Activated gamma-delta T cell (primary cell): Measurements from ENCODE around the gene MCRS1.

Source experiments
- DNase-seq: peaks from one replicate; lab custom pipeline; 2025; lab: John Stamatoyannopoulos, UW

MCRS1 gene

GRCh38 chr12:49582850-49583249, 14.9 kb upstream of the MCRS1 start:
- DNase-seq = no peak

- no peak for DNase-seq
Measured at GRCh38 chr12:49582201-49582600, 14.3 kb upstream of the MCRS1 start.

- DNase-seq = no peak
Measured at GRCh38 chr12:49580572-49581535, 12.9 kb upstream of the MCRS1 start.

GRCh38 chr12:49578471-49579112, 10.7 kb upstream of the MCRS1 start:
- no peak for DNase-seq

- no peak for DNase-seq
Measured at GRCh38 chr12:49577589-49578315, 9.8 kb upstream of the MCRS1 start.

- DNase-seq = no peak
Measured at GRCh38 chr12:49568442-49569162, 660 bp upstream of the MCRS1 start.

- DNase-seq = no peak
Measured at GRCh38 chr12:49567302-49567610, 686 bp downstream of the MCRS1 start.

GRCh38 chr12:49566361-49566760, 1.6 kb downstream of the MCRS1 start:
- DNase-seq = no peak

- no peak for DNase-seq
Measured at GRCh38 chr12:49565406-49566265, 2.3 kb downstream of the MCRS1 start.

- no peak for DNase-seq
Measured at GRCh38 chr12:49564686-49565405, 3.1 kb downstream of the MCRS1 start.

- no peak for DNase-seq
Measured at GRCh38 chr12:49563951-49564685, 3.8 kb downstream of the MCRS1 start.

- DNase-seq = no peak
Measured at GRCh38 chr12:49562831-49563230, 5.1 kb downstream of the MCRS1 start.

- DNase-seq = no peak
Measured at GRCh38 chr12:49562233-49562632, 5.7 kb downstream of the MCRS1 start.

- DNase-seq = no peak
Measured at GRCh38 chr12:49560695-49561094, 7.2 kb downstream of the MCRS1 start.

GRCh38 chr12:49559011-49559675, 8.8 kb downstream of the MCRS1 start:
- DNase-seq = no peak

- DNase-seq = no peak
Measured at GRCh38 chr12:49558526-49558925, 9.4 kb downstream of the MCRS1 start.

GRCh38 chr12:49557917-49558215, 10.1 kb downstream of the MCRS1 start:
- DNase-seq = no peak

GRCh38 chr12:49557187-49557916, 10.6 kb downstream of the MCRS1 start:
- no peak for DNase-seq
